Fibroblast of the conjunctiva (primary cell): ENCODE data around the gene LAMA1.

ENCODE experiments used
- DNase-seq: peaks from one replicate; pipeline ENCODE4 v3.0.0-alpha.2; 2010; ENCODE audit warnings: low read depth

LAMA1 gene

GRCh38 chr18:6983366-6983765 lies 134.2 kb downstream of the LAMA1 start:
- DNase-seq = no peak

- DNase-seq = no peak
These were observed 135.2 kb downstream of the LAMA1 start for GRCh38 chr18:6982398-6982797.

- no peak for DNase-seq
These were observed 137.2 kb downstream of the LAMA1 start for GRCh38 chr18:6980363-6980762.

- DNase-seq = no peak
These were observed 137.6 kb downstream of the LAMA1 start for GRCh38 chr18:6979954-6980353.

GRCh38 chr18:6976935-6977334 lies 140.7 kb downstream of the LAMA1 start:
- no peak for DNase-seq

- DNase-seq = no peak
These were observed 142.5 kb downstream of the LAMA1 start for GRCh38 chr18:6975084-6975483.

GRCh38 chr18:6971823-6972478 lies 145.6 kb downstream of the LAMA1 start:
- DNase-seq = no peak

GRCh38 chr18:6963452-6964097 lies 154.0 kb downstream of the LAMA1 start:
- DNase-seq = no peak

GRCh38 chr18:6962571-6963451 lies 154.8 kb downstream of the LAMA1 start:
- DNase-seq = no peak

- DNase-seq = no peak
These were observed 156.3 kb downstream of the LAMA1 start for GRCh38 chr18:6961331-6961730.

- DNase-seq = no peak
These were observed 156.9 kb downstream of the LAMA1 start for GRCh38 chr18:6960656-6961055.

- DNase-seq = no peak
These were observed 157.5 kb downstream of the LAMA1 start for GRCh38 chr18:6960124-6960523.

GRCh38 chr18:6959110-6959509 lies 158.5 kb downstream of the LAMA1 start:
- DNase-seq = no peak

- DNase-seq = no peak
These were observed 160.6 kb downstream of the LAMA1 start for GRCh38 chr18:6956999-6957398.

- no peak for DNase-seq
These were observed 161.1 kb downstream of the LAMA1 start for GRCh38 chr18:6956495-6956894.

GRCh38 chr18:6955304-6955703 lies 162.3 kb downstream of the LAMA1 start:
- no peak for DNase-seq

GRCh38 chr18:6954501-6954900 lies 163.1 kb downstream of the LAMA1 start:
- no peak for DNase-seq

GRCh38 chr18:6951336-6952090 lies 166.1 kb downstream of the LAMA1 start:
- no peak for DNase-seq

- DNase-seq = no peak
These were observed 167.0 kb downstream of the LAMA1 start for GRCh38 chr18:6950641-6951040.

GRCh38 chr18:6949800-6950586 lies 167.6 kb downstream of the LAMA1 start:
- DNase-seq = no peak

- DNase-seq = no peak
These were observed 169.1 kb downstream of the LAMA1 start for GRCh38 chr18:6948281-6949055.
